SK-N-SH (cell line): ENCODE measurements around the gene GUCA2B.

Source experiments
- POLR2AphosphoS5 ChIP-seq: IDR thresholded peaks from 2 replicates; pipeline ENCODE4 v1.6.1; 2012; ENCODE audit warnings: low read depth, low read length
- TF ChIP-seq, protein P1 (sequence below): fragments of 200-600 bp; sonication (generic); IDR thresholded peaks from 2 replicates; pipeline ENCODE4 v1.6.1; 2017; ENCODE audit warnings: antibody characterized with exemption, mild to moderate bottlenecking, moderate library complexity

DNA sequence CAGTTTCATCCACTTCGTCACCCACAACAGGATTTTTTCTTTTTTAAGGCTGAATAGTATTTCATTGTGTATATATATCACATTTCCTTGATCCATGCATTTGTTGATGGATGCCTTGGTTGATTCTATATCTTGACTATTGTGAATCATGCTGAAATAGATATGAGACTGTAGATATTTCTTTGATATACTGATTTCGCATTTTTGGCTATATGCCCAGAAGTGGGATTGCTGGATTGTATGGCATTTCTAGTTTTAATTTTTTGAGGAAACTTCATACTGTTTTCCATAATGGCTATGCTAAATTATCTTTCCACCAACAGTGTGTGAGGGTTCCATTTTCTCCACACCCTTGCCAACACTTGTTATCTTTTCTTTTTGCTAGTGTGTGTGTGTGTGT lies 5.0 kb downstream of the GUCA2B start:
- TF ChIP-seq, protein P1, sequence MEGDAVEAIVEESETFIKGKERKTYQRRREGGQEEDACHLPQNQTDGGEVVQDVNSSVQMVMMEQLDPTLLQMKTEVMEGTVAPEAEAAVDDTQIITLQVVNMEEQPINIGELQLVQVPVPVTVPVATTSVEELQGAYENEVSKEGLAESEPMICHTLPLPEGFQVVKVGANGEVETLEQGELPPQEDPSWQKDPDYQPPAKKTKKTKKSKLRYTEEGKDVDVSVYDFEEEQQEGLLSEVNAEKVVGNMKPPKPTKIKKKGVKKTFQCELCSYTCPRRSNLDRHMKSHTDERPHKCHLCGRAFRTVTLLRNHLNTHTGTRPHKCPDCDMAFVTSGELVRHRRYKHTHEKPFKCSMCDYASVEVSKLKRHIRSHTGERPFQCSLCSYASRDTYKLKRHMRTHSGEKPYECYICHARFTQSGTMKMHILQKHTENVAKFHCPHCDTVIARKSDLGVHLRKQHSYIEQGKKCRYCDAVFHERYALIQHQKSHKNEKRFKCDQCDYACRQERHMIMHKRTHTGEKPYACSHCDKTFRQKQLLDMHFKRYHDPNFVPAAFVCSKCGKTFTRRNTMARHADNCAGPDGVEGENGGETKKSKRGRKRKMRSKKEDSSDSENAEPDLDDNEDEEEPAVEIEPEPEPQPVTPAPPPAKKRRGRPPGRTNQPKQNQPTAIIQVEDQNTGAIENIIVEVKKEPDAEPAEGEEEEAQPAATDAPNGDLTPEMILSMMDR, result no peak
- TF ChIP-seq POLR2AphosphoS5, result no peak
